Endometrial microvascular endothelial cells (primary cell): ENCODE measurements around the gene RESP18. TPM values are rescaled to one million over a fixed set of nuclear protein-coding genes. Genes with fewer than 3 reads are reported as not detected.
"Not testable (repeated sequence)": the region's sequence is repeated elsewhere in the genome, so short reads cannot be mapped to it uniquely, and the experiment has no call there.

Experiments used
- in situ Hi-C: cut with HindIII; loops from 2 replicates; pipeline ENCODE4 v1.10.0; 2017; ENCODE audit warnings: low sequenced_read_pairs, low pct_unique_long_range_greater_than_20kb; ENCODE audit errors: inconsistent ontology term
- total RNA-seq: library from RNA; depleted of rRNA; stranded (reverse); fragments of >200 nt; gene quantifications from one replicate; pipeline ENCODE4 v1.2.3, GENCODE V29; 2015; ENCODE audit errors: inconsistent ontology term

Gene RESP18
- total RNA-seq, 1 donor from 2014 or later: not detected

- in situ Hi-C loops: no loop called here
Measured at GRCh38 chr2:219331560-219332213, 857 bp downstream of the RESP18 start.

- in situ Hi-C loops: no loop called here
Measured at GRCh38 chr2:219327719-219328118, 4.8 kb downstream of the RESP18 start.

- in situ Hi-C loops: no loop called here
Measured at GRCh38 chr2:219325657-219326315, 6.8 kb downstream of the RESP18 start.

GRCh38 chr2:219325136-219325535 is 7.4 kb downstream of the RESP18 start:
- in situ Hi-C loops: no loop called here

- in situ Hi-C loops: no loop called here
Measured at GRCh38 chr2:219323434-219323833, 9.1 kb downstream of the RESP18 start.

GRCh38 chr2:219314804-219315468 is 17.6 kb downstream of the RESP18 start:
- in situ Hi-C loops: no loop called here

- in situ Hi-C loops: not testable (repeated sequence)
Measured at GRCh38 chr2:219312683-219313263, 19.8 kb downstream of the RESP18 start.

- in situ Hi-C loops: no loop called here
Measured at GRCh38 chr2:219309278-219309677, 23.3 kb downstream of the RESP18 start, which contains the start of gene PTPRN. Gene PTPRN, minus strand, starts transcription at chr2:219309401. Its CDS starts 69 bp downstream, at chr2:219309332.

GRCh38 chr2:219308142-219309101 is 24.1 kb downstream of the RESP18 start:
- in situ Hi-C loops: no loop called here

- in situ Hi-C loops: no loop called here
Measured at GRCh38 chr2:219306047-219306446, 26.5 kb downstream of the RESP18 start.

GRCh38 chr2:219304223-219304622 is 28.3 kb downstream of the RESP18 start:
- in situ Hi-C loops: no loop called here

- in situ Hi-C loops: no loop called here
Measured at GRCh38 chr2:219302412-219302968, 30.1 kb downstream of the RESP18 start.

- in situ Hi-C loops: no loop called here
Measured at GRCh38 chr2:219300022-219300421, 32.5 kb downstream of the RESP18 start.

- in situ Hi-C loops: no loop called here
Measured at GRCh38 chr2:219299372-219299760, 33.2 kb downstream of the RESP18 start.

GRCh38 chr2:219298759-219299371 is 33.7 kb downstream of the RESP18 start:
- in situ Hi-C loops: no loop called here

GRCh38 chr2:219297766-219298456 is 34.6 kb downstream of the RESP18 start:
- in situ Hi-C loops: no loop called here

GRCh38 chr2:219296631-219297391 is 35.7 kb downstream of the RESP18 start:
- in situ Hi-C loops: no loop called here
